ENCODE measurements around the gene GLIPR2. TPM values are rescaled to one million over a fixed set of nuclear protein-coding genes. Genes with fewer than 3 reads are reported as not detected.
"Not testable (repeated sequence)": the region's sequence is repeated elsewhere in the genome, so short reads cannot be mapped to it uniquely, and the experiment has no call there.

GLIPR2 gene
- total RNA-seq = 10 to 100 TPM; 25.4 to 72.1 (median 42.1) TPM
- 10 to 100 TPM; 25.2 to 37.5 (median 30.3) TPM for polyA plus RNA-seq
- long read RNA-seq, donor 1, transcript GLIPR2-202 (5 exons, 1,890 nt) = major isoform, 11 of 11 reads
- long read RNA-seq, donor 1, partial matches to known transcripts = 0 of 11 reads
- long read RNA-seq, donor 1, other reads (novel, unspliced or antisense) = 0 of 11 reads
- long read RNA-seq, donor 2, transcript GLIPR2-202 (5 exons, 1,890 nt) = major isoform, 11 of 11 reads
- long read RNA-seq, donor 2, partial matches to known transcripts = 0 of 11 reads
- long read RNA-seq, donor 2, other reads (novel, unspliced or antisense) = 0 of 11 reads

- Histone ChIP-seq H3K4me1 (peaks cover 25 to 59% (median 51%) of the 10 kb centered on the region in 6 donors), H3K9me3 (no peaks in the 10 kb centered on the region), H3K27ac (peak within 1 kb of the TSS; percentile 66 to 95 (median 86)), H3K36me3 (peaks cover 0 to 9% (median 0%) of the 10 kb centered on the region in 6 donors), H3K27me3 (replicated peaks in 1 of 7) (peaks cover 0 to 4% (median 0%) of the 10 kb centered on the region in 7 donors), H3K4me3 (peak within 1 kb of the TSS; percentile 51 to 93 (median 76))
- 0 to 2% (median 1%) methylated on average over 8 to 83 of the region's 83 CpGs for WGBS, 5 donors
- intact Hi-C loops (cut with DNase I; ENCODE audit: low total_unique reads) = no loop called here
- TF ChIP-seq POLR2AphosphoS5 (IDR thresholded peaks at IDR 0.05) = peak; percentile 78 to 86 (median 83)
- peak in 1 of 3 donors; percentile 72 for TF ChIP-seq POLR2A (IDR thresholded peaks at IDR 0.05)
- peak in 5 of 11 experiments; percentile 7 to 46 (median 39) for TF ChIP-seq CTCF (IDR thresholded peaks at IDR 0.05 in 8 of 11, conservative IDR thresholded peaks at IDR 0.05 in 3 of 11)
- peak; percentile 97 for DNase-seq
Measured at GRCh38 chr9:36136272-36136893, at the start of gene GLIPR2. Gene GLIPR2, plus strand, starts transcription at chr9:36136733. Its CDS starts 46 bp downstream, at chr9:36136779.

GRCh38 chr9:36087054-36087453 lies 49.5 kb upstream of the GLIPR2 start:
- H3K4me3 ChIP-seq; intact Hi-C loops (cut with DNase I; ENCODE audit: low total_unique reads); DNase-seq; H3K4me1 ChIP-seq; H3K27me3 ChIP-seq (replicated peaks in 1 of 7); H3K27ac ChIP-seq: not testable (repeated sequence)
- H3K36me3 ChIP-seq = peaks cover 0 to 42% (median 0%) of the 10 kb centered on the region in 6 donors
- peaks cover 0 to 11% (median 0%) of the 10 kb centered on the region in 8 donors for H3K9me3 ChIP-seq

- Histone ChIP-seq H3K27ac (no peak overlapping the region), H3K9me3 (peaks cover 0 to 11% (median 0%) of the 10 kb centered on the region in 8 donors), H3K4me3 (no peak overlapping the region), H3K27me3 (replicated peaks in 1 of 7) (no peaks in the 10 kb centered on the region), H3K4me1 (peaks cover 0 to 16% (median 7%) of the 10 kb centered on the region in 6 donors), H3K36me3 (peaks cover 0 to 39% (median 0%) of the 10 kb centered on the region in 6 donors)
- 93 to 96% (median 95%) methylated on average over 3 of the region's 3 CpGs for WGBS, 5 donors
- intact Hi-C loops (cut with DNase I; ENCODE audit: low total_unique reads) = no loop called here
- no peak for TF ChIP-seq CTCF (IDR thresholded peaks at IDR 0.05 in 8 of 11, conservative IDR thresholded peaks at IDR 0.05 in 3 of 11)
- TF ChIP-seq POLR2AphosphoS5 (IDR thresholded peaks at IDR 0.05) = no peak
- no peak for TF ChIP-seq POLR2A (IDR thresholded peaks at IDR 0.05)
- DNase-seq = no peak
Measured at GRCh38 chr9:36088020-36088419, 48.5 kb upstream of the GLIPR2 start.

GRCh38 chr9:36091026-36091953 lies 45.2 kb upstream of the GLIPR2 start:
- TF ChIP-seq POLR2AphosphoS5 (IDR thresholded peaks at IDR 0.05) (no peak), POLR2A (IDR thresholded peaks at IDR 0.05) (no peak), CTCF (IDR thresholded peaks at IDR 0.05 in 8 of 11, conservative IDR thresholded peaks at IDR 0.05 in 3 of 11) (no peak)
- no peak for DNase-seq
- no peak overlapping the region for H3K4me3 ChIP-seq
- H3K4me1 ChIP-seq = peaks cover 0 to 23% (median 11%) of the 10 kb centered on the region in 6 donors
- H3K27ac ChIP-seq = peak overlapping the region in 2 of 8 donors; percentile 9 to 78
- H3K27me3 ChIP-seq (replicated peaks in 1 of 7) = no peaks in the 10 kb centered on the region
- H3K36me3 ChIP-seq = peaks cover 0 to 8% (median 0%) of the 10 kb centered on the region in 6 donors
- WGBS, 5 donors = 75 to 86% (median 81%) methylated on average over 8 of the region's 8 CpGs
- intact Hi-C loops (cut with DNase I; ENCODE audit: low total_unique reads) = no loop called here
- peaks cover 0 to 9% (median 0%) of the 10 kb centered on the region in 8 donors for H3K9me3 ChIP-seq
